ENCODE data around the gene C20orf204.
A peak's percentile ranks its signal among the peaks of the same experiment; 100 is the strongest.

The C20orf204 gene

GRCh38 chr20:64056889-64057627 lies 21.1 kb downstream of the C20orf204 start:
- DNase-seq (ENCODE audit: low read depth): no peak

DNA sequence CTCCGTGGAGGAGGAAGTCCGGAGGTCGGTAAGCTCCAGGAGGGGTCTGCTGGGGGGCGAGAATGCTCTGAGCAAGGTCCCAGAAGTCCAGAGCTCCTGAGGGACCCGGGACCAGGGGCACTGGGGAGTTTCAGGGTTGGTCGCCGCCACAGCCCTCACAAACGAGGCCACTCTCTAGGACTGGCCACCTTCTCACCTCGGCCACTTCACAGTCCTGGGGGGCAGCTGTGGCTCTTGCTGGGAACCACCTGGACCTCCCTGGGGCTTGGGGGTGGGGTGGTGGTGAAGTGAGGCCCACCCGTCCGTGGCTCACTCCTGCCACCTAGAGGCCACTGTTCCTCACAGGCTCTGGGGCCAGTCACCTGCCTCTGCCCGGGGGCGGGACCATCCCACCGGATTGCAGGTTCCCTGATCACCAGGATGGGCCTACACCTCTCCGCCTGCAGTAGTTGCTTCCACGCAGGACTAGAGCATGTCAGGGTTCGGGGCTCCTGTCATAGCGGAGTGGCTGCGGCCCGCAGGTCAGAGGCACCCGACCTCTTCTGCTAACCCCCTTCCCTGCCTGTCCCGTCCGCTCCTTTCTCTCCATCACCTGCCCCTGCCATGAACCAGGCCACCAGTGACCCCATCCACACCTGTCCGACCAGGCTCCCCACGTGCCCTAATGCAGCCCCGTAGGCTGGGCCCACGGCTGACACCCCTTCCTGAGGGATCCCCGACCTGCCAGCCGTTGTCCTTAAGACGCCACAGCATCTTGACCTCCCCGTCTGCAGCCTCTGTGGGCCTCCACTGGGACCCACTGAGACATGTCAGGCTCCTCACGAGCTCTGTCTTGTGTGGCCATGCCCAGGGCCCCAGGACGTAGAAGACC lies 21.9 kb downstream of the C20orf204 start:
- no peak for DNase-seq (ENCODE audit: low read depth)

GRCh38 chr20:64058536-64058935 lies 22.6 kb downstream of the C20orf204 start:
- DNase-seq (ENCODE audit: low read depth): no peak

DNA sequence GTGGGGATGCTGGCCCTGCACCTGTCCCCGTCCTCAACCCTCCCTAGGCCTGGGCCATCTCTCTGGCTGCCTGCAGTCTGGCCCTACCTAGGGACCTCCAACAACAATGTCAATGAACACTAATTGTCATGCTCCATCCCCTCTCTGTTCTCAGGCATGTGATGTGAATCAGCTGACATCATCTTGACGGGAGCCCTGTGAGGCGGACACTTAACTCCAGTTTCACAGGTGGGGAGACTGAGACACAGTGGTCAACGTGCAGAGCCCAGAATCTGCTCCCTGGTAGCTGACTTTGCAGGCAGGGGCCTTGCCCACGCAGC lies 26.3 kb downstream of the C20orf204 start:
- DNase-seq (ENCODE audit: low read depth): no peak

DNA sequence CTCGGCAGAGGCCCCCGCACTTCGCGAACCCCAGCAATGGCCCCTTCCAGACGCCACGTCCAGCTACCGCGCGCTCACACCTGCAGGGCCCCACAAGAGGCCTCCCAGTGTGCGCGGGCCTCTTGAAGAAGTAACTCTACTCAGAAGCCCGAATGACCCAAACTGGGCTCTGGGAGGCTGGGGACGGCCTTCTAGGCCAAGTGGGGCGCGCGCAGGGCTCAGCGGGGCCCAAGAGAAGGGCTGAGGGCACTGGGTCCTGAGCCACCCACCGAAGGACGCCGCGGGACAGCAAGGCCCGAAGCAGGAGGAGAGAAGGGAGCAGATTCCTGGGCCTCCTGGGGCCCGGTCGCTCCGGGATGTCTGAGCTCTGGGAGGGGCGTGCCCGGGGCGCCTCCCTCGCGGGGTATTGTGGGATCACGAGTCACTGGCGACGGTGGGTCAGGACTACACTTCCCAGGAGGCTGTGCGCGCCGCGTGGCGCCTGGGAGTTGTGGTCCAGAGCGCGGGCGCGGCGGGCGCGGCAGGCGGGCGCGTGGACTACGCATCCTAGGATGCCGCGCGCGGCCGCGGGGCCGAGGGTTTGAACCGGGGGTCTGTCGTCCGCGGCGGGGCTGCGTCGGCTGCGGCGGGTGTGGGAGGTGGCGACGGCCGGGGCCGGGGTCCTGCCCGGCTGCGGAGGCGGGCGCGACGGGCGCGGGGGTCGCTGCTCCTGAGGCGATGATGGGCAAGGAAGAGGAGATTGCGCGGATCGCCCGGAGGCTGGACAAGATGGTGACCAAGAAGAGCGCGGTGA lies 26.8 kb downstream of the C20orf204 start, which contains the start of gene TCEA2:
TSS of gene TCEA2 (plus strand) at position 603 of the 793 bp plus-strand sequence. CDS start at position 718, 115 bp downstream.
- DNase-seq (ENCODE audit: low read depth): peak; percentile 82

- no peak for DNase-seq (ENCODE audit: low read depth)
Observed at GRCh38 chr20:64063389-64064144, 27.6 kb downstream of the C20orf204 start.

DNA sequence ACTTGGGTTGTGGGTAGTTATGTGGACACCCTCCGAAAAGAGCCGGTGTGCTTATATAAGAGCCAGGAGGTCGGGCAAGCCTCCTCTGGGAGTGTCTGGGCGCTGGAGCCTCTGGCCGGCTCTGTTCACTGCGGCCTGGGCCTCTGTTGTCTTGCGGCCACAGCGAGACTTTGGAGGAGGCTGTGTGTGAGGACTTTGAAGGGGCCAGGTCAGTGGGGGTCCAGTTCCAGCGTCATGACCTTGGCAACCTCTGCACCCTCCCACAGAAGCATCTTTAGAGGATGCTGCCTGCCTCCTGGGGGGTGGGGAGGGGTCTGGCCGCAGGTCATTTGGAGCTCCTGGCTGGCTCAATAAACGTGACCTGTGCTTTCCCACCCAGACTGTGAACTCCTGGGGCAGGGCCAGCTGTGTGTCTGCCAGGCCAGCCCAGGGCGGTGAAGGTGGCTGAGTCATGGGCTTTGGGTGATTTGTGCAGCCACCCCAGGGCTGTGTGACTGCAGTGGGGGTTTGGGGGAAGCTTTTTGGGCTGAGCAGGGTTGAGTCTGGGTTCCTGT lies 28.2 kb downstream of the C20orf204 start:
- DNase-seq (ENCODE audit: low read depth): no peak

DNA sequence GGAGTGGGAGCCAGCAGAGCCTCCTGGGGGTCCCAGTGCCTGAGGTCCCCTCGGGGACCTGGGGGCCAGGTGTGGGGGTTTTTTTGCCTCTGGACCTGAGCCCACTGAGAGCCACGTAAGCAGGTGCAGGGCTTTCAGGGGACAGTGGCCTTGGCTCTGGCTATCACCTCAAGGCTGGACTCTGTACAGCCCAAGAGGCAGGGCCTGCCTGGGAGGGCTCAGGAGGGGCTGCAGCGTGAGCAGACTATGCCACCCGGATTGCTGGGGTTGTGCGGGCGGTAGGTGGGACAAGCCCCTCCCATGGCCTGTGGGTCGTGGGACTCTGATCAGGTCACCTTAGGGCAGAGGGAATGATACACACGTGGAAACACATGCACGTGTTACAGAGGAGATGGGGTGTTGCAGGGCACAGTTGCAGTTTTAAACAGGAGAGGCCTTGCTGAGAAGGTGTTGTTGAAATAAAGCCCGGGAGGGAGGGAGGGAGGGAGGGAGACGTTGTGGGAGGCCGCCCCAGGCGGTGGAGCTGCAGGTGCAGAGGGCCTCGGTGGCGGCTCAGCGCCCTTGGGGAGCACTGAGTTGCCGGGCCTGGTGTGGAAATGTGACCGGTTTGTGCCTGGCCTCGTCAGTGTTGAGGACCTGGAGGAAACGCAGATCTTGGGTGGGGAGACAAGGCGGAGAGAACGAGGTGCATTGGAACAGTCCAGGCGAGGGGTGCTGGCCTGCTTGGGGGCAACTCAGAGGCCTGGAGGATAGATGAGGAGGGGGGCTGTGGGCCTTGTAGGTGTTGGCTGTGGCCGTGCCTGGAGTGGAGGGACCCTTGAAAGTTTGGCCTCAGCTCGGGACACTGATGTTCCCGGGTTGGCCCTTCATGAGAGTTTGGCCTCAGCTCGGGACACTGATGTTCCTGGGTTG lies 29.3 kb downstream of the C20orf204 start:
- DNase-seq (ENCODE audit: low read depth): no peak

GRCh38 chr20:64065974-64066343 lies 30.0 kb downstream of the C20orf204 start:
- peak; percentile 54 for DNase-seq (ENCODE audit: low read depth)

GRCh38 chr20:64067005-64067632 lies 31.1 kb downstream of the C20orf204 start:
- DNase-seq (ENCODE audit: low read depth): no peak

DNA sequence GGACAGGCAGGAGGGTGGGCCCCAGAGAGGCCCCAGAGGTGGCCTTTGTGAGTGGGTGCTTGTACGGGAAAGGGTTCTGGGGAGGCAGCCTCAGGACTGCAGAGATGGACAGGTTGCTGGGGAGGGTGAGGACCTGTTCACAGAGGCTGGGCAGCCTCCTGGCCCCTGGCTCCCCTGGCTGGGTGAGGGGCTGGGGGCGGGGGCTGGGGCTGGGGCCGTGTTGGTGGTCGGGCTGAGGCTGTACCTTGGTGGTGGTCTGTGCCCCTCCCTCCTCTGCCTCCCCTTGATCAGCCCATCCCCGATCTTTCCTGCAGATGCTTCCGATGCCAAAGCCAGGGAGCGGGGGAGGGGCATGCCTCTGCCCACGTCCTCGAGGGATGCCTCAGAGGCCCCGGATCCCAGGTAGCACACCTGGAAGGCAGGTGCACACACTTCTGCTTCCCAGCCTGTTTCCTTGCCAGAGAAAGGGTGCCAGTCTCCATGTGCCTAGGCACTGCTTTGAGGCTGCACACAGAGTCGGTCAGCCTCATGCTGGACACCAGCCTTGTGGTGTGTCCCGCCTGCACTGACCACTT lies 31.8 kb downstream of the C20orf204 start:
- no peak for DNase-seq (ENCODE audit: low read depth)

DNA sequence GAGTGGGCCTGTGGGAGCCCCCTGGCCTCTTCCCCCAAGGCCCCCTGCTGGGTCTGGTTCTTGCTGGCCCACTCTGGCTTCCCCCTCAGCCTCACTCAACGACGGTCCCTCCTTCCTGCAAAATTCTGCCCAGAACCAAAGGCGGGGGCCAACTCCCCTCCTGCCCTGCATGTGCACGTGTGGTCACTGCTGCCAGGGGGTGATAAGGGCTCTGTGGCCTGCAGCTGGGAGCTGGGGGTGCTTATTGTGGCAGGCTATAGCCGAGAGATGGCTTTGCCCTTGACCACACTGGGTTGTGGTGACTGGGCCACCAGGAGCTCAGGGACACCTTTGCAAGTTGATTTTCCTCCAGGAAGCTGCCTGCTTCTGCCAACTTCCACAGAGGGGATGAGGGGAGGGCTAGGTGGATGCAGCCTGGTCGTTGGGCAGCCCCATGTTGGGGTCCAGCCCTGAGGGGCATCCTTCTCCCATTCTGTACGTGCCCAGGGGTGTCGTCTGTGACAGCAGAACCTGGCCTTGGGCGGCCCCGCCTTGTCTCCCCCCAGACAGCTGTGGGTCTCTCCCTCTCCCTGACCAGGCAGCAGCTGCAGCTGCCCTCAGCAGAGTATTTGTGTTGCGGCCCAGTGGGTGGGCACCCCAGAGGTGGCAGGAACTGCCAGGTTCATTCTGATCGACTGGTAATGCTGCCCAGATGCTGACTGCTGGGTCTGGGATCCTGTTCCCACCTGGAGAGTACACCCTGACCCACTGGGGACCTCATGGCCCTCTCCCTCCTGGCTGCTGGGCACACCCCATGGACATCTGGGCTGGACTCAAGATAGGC lies 32.6 kb downstream of the C20orf204 start:
- no peak for DNase-seq (ENCODE audit: low read depth)

DNA sequence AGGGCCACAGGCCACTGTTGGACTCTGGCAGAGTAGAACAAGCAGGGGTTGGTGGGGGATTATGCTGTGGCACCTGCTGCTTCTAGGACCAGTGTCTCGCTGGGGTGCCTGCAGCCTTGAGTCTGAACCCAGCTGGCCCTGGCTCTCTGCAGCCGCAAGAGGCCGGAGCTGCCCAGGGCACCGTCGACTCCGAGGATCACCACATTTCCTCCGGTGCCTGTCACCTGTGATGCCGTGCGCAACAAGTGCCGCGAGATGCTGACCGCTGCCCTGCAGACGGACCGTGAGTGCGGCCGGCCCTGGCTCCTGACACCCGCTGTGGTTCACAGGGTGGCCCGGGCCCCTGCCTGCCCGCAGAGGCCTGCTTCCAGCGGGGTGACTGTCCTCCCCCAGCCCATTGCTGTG lies 33.2 kb downstream of the C20orf204 start:
- DNase-seq (ENCODE audit: low read depth): no peak

- no peak for DNase-seq (ENCODE audit: low read depth)
Observed at GRCh38 chr20:64069614-64070243, 33.7 kb downstream of the C20orf204 start.

DNA sequence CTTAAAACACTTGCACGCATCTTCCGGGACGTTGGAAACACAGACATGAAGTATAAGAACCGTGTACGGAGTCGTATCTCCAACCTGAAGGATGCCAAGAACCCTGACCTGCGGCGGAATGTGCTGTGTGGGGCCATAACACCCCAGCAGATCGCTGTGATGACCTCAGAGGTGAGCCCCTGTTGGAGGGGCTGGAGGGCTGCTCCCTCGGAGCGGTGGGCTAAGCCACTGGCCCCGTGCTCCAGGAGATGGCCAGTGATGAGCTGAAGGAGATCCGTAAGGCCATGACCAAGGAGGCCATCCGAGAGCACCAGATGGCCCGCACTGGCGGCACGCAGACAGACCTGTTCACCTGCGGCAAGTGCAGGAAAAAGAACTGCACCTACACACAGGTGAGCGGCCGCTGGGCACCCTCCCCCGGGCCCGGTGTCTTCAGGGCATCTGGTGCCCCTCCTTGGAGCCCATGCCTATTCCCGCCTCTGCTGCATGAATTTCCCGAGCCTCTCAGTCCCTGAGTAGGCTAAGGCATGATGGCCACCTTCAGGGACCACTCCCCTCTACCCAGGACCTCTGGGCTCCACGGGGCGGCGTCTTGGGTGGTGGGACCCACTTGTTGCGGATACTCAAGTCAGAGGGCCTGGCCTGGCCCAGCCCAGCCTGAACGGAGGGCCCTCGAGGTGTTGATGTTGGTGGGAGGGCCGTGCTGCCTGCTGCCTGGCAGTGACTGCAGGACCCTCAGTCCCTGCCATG lies 34.4 kb downstream of the C20orf204 start:
- no peak for DNase-seq (ENCODE audit: low read depth)

- no peak for DNase-seq (ENCODE audit: low read depth)
Observed at GRCh38 chr20:64071341-64072332, 35.7 kb downstream of the C20orf204 start.

Measured in HS-27A (cell line).